Endodermal cell (in vitro differentiated cells): Measurements from ENCODE around the gene OR2L8. TPM values are rescaled to one million over a fixed set of nuclear protein-coding genes. Genes with fewer than 3 reads are reported as not detected.

ENCODE experiments used
- DNase-seq: peaks from one replicate; pipeline ENCODE4 v3.0.0-alpha.2; 2017
- H3K27ac ChIP-seq: 2 replicates; pipeline ENCODE4 v1.5.1; 2013; ENCODE audit warnings: mild to moderate bottlenecking, low read depth, low read length, moderate library complexity
- H3K27me3 ChIP-seq: 2 replicates; pipeline ENCODE4 v1.6.1; 2013; ENCODE audit warnings: mild to moderate bottlenecking, low read length, moderate library complexity; ENCODE audit not compliant: insufficient read depth, control insufficient read depth, poor library complexity, severe bottlenecking
- H3K36me3 ChIP-seq: 2 replicates; pipeline ENCODE4 v1.7.0; 2013; ENCODE audit warnings: mild to moderate bottlenecking, low read length, moderate library complexity; ENCODE audit not compliant: control insufficient read depth, insufficient read depth
- H3K4me1 ChIP-seq: one replicate; pipeline ENCODE4 v1.7.0; 2013; ENCODE audit warnings: low read length; ENCODE audit not compliant: control insufficient read depth, insufficient read depth
- H3K4me3 ChIP-seq: 2 replicates; pipeline ENCODE4 v1.5.1; 2013; ENCODE audit warnings: mild to moderate bottlenecking, low read length, moderate library complexity
- H3K9ac ChIP-seq: 2 replicates; pipeline ENCODE4 v1.6.1; 2013; ENCODE audit warnings: mild to moderate bottlenecking, low read length, moderate library complexity; ENCODE audit not compliant: poor library complexity, severe bottlenecking; ENCODE audit errors: extremely low read depth
- H3K9me3 ChIP-seq: 2 replicates; pipeline ENCODE4 v1.6.1; 2013; ENCODE audit warnings: mild to moderate bottlenecking, low read length, moderate library complexity; ENCODE audit not compliant: control insufficient read depth
- H3K27ac Mint-ChIP-seq: 2 replicates; pipeline ENCODE4 v1.8.0; 2020; ENCODE audit warnings: mixed read lengths
- H3K27me3 Mint-ChIP-seq: 2 replicates; pipeline ENCODE4 v1.8.0; 2021; ENCODE audit warnings: mild to moderate bottlenecking, mixed read lengths; ENCODE audit not compliant: insufficient read depth
- H3K36me3 Mint-ChIP-seq: 2 replicates; pipeline ENCODE4 v1.8.0; 2020; ENCODE audit warnings: low read depth, mixed read lengths
- H3K4me1 Mint-ChIP-seq: 2 replicates; pipeline ENCODE4 v1.8.0; 2020; ENCODE audit warnings: mixed read lengths
- H3K4me3 Mint-ChIP-seq: 2 replicates; pipeline ENCODE4 v1.8.0; 2020; ENCODE audit warnings: mild to moderate bottlenecking, moderate library complexity, mixed read lengths
- H3K9me3 Mint-ChIP-seq: 2 replicates; pipeline ENCODE4 v1.8.0; 2020; ENCODE audit warnings: mild to moderate bottlenecking, mixed read lengths
- CTCF ChIP-seq: fragments of 200-600 bp; sonication (generic); conservative IDR thresholded peaks from 2 replicates; pipeline ENCODE4 v1.5.0; 2021; ENCODE audit warnings: antibody characterized with exemption, mild to moderate bottlenecking
- WGBS, 2 experiments: methylation state at CpG; one replicate each; pipeline versions ENCODE4 v1.1.5 to v1.1.7; 2013; ENCODE audit warnings: missing lambda C conversion rate in 2 of 2, mixed read lengths in 1 of 2; ENCODE audit not compliant: insufficient coverage in 1 of 2, insufficient read length in 1 of 2; 5-methylcytosine and 5-hydroxymethylcytosine counted together
- total RNA-seq, 2 donors: library from RNA; stranded (reverse); fragmentation: NEBNext Ultra II Directional in 1 of 2; extraction: Animal tissue kit (Norgen Biotek cat#: 25700) in 1 of 2; gene quantifications; 2 replicates in 1 of 2; 3 replicates in 1 of 2; pipeline ENCODE4 v1.2.1, GENCODE V29; 2021

Gene OR2L8
- total RNA-seq, 2 donors from 2014 or later: not detected

GRCh38 chr1:247962911-247963588 lies 14.4 kb downstream of the OR2L8 start:
- Histone ChIP-seq H3K36me3 (no peaks in the 10 kb centered on the region), H3K4me3 (no peak overlapping the region), H3K27me3 (no peaks in the 10 kb centered on the region), H3K4me1 (no peaks in the 10 kb centered on the region), H3K27ac (no peak overlapping the region), H3K9me3 (peaks cover 52% of the 10 kb centered on the region), H3K9ac (no peak overlapping the region)
- Mint-ChIP-seq H3K9me3 (peaks cover 69% of the 10 kb centered on the region), H3K4me1 (no peaks in the 10 kb centered on the region), H3K4me3 (no peak overlapping the region), H3K27me3 (no peaks in the 10 kb centered on the region), H3K36me3 (no peaks in the 10 kb centered on the region), H3K27ac (no peak overlapping the region)
- WGBS, 2 experiments: 68 to 86% methylated on average over 1 to 4 of the region's 4 CpGs
- TF ChIP-seq CTCF: no peak
- DNase-seq: no peak

DNA sequence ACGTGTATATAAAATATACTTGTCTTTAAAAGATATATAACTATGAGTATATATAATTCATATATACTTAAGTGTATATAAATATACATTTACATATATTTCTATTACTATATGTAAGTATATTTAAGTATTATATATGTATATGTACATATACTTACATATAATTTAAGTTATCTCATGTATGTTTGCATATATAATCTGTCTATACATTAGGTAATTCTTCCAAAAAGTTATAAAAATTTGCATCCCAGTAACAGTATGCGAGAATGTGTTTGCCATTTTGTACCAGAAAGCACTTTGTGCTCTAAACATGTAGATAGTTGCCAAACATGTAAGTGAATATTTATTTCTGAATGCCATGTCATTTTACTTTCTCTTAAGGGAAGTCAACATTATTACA lies 16.3 kb downstream of the OR2L8 start, which contains the start of gene OR2AK2:
OR2AK2 (plus strand) TSS at position 301 of the 400 bp plus-strand sequence. CDS start 144 bp downstream, outside the sequence.
- no peaks in the 10 kb centered on the region for H3K27me3 Mint-ChIP-seq
- WGBS, 2 experiments: 80 to 83% methylated on average over 1 of the region's 2 CpGs
- H3K9me3 Mint-ChIP-seq: peaks cover 73% of the 10 kb centered on the region

GRCh38 chr1:247966532-247967204 lies 18.0 kb downstream of the OR2L8 start:
- Histone ChIP-seq H3K9ac (no peak overlapping the region), H3K36me3 (no peaks in the 10 kb centered on the region), H3K4me1 (no peaks in the 10 kb centered on the region), H3K9me3 (peaks cover 64% of the 10 kb centered on the region), H3K27me3 (no peaks in the 10 kb centered on the region), H3K27ac (no peak overlapping the region), H3K4me3 (no peak overlapping the region)
- Mint-ChIP-seq H3K36me3 (no peaks in the 10 kb centered on the region), H3K4me3 (no peak overlapping the region), H3K4me1 (no peaks in the 10 kb centered on the region), H3K9me3 (peaks cover 74% of the 10 kb centered on the region), H3K27me3 (no peaks in the 10 kb centered on the region), H3K27ac (no peak overlapping the region)
- TF ChIP-seq CTCF: no peak
- WGBS, 2 experiments: 65 to 70% methylated on average over 2 to 4 of the region's 5 CpGs
- no peak for DNase-seq

More for the DNA sequence above, 16.3 kb downstream of the OR2L8 start, which contains the start of gene OR2AK2:
- Mint-ChIP-seq H3K4me1 (no peaks in the 10 kb centered on the region), H3K27ac (no peak within 1 kb of the TSS), H3K36me3 (no peaks in the 10 kb centered on the region), H3K4me3 (no peak within 1 kb of the TSS)
- no peak for DNase-seq
- Histone ChIP-seq H3K36me3 (no peaks in the 10 kb centered on the region), H3K9me3 (peaks cover 60% of the 10 kb centered on the region), H3K9ac (no peak within 1 kb of the TSS), H3K27ac (no peak within 1 kb of the TSS), H3K4me1 (no peaks in the 10 kb centered on the region), H3K4me3 (no peak within 1 kb of the TSS), H3K27me3 (no peaks in the 10 kb centered on the region)
- TF ChIP-seq CTCF: no peak
